Kidney capillary endothelial cell (primary cell): Measurements from ENCODE around the gene AHI1.
"Not testable (repeated sequence)": the region's sequence is repeated elsewhere in the genome, so short reads cannot be mapped to it uniquely, and the experiment has no call there.

Experiments
- DNase-seq: peaks from one replicate; pipeline ENCODE4 v3.0.0-alpha.2; 2018; ENCODE audit warnings: low spot score

The AHI1 gene

DNA sequence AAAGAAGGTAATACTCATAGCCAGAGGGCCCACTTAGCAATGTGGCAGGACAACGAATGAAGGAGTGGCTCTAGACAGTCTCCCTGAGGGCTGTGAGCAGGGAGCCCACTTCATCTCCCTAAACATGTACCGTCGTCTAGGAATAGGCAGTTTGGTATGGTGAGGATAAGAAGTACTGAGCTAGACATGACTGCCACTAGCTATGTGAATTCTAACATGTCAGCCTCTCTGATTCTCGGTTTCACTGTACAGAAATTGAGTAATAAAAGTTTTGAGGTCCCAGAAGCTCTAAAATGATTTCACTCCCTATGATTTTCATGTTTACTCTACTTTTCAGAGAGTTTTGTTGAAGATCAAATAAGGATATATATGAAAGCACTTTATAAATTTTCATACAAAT lies 107.1 kb downstream of the AHI1 start:
- no peak for DNase-seq

- DNase-seq = no peak
These were observed 112.2 kb downstream of the AHI1 start for GRCh38 chr6:135385299-135385698.

DNA sequence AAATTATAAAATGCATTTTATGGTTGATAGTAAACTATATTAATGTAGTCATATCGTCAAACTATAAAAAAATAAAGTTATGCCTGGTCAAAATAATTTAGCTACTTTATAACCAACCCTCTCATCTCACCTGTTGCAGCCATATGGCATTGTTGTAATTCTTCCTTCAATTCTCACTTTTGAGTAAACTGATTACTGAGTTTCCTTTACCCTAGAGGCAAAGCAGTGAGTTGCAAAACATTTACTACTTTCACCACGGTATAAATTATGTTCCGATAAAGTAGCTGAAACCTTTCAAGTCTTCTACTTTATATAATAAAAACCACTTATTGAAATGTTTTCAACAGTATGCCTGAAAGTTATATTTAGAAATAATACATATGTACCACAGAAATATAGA lies 113.8 kb downstream of the AHI1 start:
- DNase-seq = no peak

GRCh38 chr6:135383301-135383700 lies 114.2 kb downstream of the AHI1 start:
- DNase-seq = no peak

GRCh38 chr6:135382182-135382628 lies 115.3 kb downstream of the AHI1 start:
- no peak for DNase-seq

DNA sequence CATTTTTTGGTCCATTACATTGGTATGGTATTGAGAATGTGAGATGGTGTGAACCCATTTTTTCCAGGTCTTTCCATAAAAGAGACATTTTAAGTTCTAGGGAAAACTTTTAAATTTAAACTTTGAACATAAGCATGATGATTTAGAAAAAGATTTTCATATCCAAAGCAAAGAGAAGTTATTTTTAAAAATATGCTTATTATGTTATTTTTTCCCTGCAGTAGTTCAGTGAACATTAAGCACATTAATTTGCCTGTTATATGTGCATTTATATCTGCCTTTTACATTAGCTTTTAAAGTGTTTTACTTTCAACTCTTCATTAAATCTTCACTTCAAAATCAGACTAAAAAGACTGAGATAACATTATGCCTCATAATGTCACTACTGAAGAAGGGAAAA lies 116.7 kb downstream of the AHI1 start:
- DNase-seq = no peak

- DNase-seq = no peak
These were observed 117.9 kb downstream of the AHI1 start for GRCh38 chr6:135379647-135380046.

GRCh38 chr6:135372758-135373157 lies 124.8 kb downstream of the AHI1 start:
- no peak for DNase-seq

DNA sequence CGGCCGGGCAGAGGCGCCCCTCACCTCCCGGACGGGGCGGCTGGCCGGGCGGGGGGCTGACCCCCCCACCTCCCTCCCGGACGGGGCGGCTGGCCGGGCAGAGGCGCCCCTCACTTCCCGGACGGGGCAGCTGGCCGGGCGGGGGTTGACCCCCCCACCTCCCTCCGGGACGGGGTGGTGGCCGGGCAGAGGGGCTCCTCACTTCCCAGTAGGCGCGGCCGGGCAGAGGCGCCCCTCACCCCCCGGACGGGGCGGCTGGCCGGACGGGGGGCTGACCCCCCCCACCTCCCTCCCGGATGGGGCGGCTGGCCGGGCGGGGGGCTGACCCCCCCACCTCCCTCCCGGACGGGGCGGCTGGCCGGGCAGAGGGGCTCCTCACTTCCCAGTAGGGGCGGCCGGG lies 133.9 kb downstream of the AHI1 start:
- not testable (repeated sequence) for DNase-seq

DNA sequence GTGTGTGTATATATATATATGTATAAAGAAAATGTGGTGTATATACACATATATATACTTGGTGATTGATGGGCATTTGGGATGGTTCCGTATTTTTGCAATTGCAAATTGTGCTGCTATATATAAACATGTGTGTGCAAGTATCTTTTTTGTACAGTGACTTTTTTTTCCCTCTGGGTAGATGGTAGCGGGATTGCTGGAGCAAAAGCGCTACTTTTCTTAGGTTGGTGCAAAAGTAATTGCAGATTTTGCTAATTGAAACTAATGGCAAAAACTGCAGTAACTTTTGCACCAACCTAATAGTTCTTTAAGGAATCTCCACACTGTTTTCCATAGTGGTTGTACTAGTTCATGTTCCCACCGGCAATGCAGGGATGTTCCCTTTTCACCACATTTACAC lies 135.4 kb downstream of the AHI1 start:
- DNase-seq = no peak

DNA sequence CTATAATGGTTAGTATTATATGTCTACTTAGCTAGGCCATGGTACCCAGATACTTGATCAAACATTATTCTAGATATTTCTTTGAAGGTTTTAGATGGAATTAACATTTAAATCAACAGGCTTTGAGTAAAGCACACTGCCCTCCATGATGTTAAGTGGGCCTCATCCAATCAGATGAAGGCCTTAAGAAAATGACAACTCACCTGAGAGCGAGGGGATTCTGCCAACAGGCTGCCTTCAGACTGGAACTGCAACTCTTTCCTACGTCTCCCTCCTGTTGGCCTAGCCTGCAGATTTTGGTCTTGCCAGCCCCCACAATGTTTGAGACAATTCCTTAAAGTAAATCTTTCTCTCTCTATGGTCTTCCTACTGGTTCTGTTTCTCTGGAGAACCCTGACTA lies 137.3 kb downstream of the AHI1 start:
- DNase-seq = no peak

GRCh38 chr6:135358985-135359384 lies 138.6 kb downstream of the AHI1 start:
- DNase-seq = no peak

DNA sequence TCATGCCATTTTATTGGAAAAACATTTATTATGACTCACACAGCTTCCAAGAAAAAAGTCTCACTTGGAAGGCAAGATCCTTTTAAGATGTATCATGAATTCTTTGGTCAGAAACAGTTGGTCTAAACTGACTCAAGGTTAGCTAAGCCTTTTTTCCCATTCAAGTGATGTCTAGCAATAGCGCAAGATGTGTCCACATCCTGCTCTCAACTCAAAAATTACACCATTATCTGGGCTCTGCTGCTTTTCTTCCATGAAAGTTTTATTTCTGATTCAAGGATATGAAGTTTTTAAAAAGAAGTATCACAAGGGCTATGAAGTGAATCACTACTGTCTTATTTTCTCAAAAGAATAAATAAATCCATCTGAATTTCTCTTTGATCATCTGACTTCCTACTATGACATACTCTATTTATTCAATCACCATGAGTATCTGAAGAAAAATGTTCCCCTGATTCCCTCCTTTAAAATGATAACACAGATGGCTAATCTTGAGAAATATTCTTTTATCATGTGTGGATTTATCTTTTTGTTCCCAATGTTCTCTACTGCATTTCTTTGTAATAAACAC lies 139.2 kb downstream of the AHI1 start:
- DNase-seq = peak; percentile 15

DNA sequence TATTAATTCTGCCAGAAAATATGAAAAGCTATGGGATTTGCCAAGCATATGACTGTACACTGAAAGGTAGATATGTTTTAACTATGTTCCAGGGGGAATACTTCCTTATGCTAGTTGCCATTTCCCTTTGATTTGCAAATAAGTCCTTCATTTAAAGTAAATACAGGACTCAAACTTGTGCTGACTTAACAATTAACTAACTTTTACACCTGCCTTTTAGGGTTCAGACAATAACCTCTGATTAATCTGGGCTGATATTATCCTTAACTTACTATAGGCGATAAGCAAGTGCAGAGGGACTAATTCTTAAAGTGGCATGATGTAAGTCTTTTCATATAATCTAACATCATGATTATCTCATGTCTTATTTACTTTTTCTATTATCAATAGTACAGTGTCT lies 143.1 kb downstream of the AHI1 start:
- DNase-seq = no peak

DNA sequence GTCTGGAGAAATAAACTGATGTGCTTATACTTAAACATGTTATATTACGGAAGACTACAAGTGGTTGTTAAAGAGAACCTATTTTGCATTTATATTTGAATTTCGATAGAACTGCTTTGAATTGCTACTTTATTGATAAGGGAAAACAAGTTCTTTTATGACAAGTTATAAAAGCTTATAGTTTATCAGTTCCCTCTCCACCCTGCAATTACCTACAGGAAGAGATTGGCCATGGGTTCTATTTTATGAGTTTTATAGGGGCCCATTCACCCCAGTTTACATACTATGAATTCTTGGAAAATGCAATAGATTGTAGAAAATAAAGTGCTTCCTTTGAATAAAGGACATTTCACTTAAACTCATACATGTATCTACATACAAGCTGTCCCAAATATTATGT lies 144.4 kb downstream of the AHI1 start:
- no peak for DNase-seq

- no peak for DNase-seq
These were observed 145.9 kb downstream of the AHI1 start for GRCh38 chr6:135351635-135352034.

DNA sequence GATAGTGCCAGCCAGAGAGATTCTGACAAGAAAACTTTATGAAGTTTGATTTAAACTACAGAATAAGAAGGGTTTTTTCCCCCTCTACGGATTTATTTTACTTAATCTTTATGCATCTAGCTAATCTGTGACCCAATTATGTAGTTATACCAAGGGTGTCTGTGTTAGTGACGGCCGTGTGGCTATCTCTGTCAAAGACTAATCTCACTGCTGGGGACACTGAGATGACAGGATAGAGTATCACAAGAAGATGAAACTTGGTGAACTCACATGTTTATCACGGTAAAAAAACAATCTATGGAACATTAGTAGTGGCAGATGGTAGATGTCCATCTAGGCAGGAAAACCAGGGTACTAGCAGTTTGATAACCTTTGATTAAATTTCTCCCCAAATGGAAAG lies 149.7 kb downstream of the AHI1 start:
- no peak for DNase-seq

DNA sequence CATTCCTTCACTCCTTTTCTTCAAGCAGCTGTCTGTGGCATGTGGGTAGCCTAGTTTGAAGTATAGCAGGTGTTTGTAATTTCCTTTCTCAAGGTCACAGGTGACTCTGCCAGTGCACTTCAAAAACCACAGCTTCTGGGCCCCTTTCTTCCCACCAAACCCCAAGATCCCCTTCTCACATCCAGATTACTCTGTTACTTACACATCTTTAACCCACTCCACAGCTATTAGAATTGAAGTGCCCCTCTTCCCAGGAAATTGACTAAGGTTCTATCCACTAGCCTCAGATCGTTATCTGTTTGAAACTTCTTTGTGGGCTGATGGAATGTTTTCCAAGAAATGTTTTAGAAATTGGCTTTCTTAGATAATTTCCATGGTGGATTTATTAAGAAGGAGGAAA lies 150.8 kb downstream of the AHI1 start:
- no peak for DNase-seq

GRCh38 chr6:135344526-135344925 lies 153.0 kb downstream of the AHI1 start:
- DNase-seq = no peak

DNA sequence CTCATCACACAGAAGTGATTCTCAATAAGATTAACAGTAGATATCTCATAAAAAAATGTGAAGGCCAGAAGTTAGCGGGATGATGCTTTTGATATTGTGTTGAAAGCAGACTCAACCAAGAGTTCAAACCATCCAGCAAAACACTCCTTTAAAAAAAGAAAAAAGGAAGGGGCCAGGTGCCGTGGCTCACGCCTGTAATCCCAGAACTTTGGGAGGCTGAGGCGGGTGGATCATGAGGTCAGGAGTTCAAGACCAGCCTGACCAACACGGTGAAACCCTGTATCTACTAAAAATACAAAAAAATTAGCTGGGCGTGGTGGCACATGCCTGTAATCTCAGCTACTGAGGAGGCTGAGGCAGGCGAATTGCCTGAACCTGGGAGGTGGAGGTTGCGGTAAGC lies 157.6 kb downstream of the AHI1 start:
- DNase-seq = not testable (repeated sequence)

GRCh38 chr6:135334169-135334568 lies 163.4 kb downstream of the AHI1 start:
- peak; percentile 5 for DNase-seq

GRCh38 chr6:135331002-135331401 lies 166.5 kb downstream of the AHI1 start:
- DNase-seq = no peak

DNA sequence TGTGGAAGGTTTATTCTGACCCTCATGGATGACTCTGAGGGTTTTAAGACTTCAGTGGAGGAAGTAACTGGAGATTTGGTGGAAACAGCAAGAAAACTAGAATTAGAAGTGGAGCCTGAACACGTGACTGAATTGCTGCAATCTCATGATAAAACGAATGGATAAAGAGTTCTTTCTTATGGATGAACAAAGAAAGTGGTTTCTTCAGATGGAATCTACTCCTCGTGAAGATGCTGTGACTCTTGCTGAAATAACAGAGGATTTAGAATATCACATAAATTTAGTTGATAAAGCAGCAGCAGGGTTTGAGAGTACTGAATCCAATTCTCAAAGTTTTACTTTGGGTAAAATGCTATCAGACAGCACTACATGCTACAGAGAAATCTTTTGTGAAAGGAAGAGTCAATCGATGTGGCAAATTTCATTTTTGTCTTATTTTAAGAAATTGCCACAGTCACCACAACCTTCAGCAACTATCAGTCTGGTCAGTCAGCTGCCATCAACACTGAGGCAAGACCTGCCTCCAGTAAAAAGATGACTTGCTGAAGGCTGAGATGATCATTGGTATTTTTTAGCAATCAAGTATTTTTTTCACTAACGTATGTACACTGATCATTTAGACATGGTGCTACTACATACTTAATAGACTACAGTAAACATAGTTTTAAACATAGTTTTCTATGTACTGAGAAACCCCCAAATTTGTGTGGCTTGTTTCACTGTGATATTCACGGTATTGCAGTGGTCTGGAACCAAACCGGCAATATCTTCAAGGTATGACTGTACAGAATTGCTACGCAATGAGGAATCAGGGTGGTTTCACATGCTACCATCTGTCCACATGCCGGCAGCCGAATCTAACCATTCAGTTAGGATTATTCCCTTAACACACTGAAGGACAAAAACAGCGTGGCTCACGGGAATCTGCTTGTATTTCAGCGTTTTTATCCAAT lies 167.4 kb downstream of the AHI1 start:
- DNase-seq = no peak

DNA sequence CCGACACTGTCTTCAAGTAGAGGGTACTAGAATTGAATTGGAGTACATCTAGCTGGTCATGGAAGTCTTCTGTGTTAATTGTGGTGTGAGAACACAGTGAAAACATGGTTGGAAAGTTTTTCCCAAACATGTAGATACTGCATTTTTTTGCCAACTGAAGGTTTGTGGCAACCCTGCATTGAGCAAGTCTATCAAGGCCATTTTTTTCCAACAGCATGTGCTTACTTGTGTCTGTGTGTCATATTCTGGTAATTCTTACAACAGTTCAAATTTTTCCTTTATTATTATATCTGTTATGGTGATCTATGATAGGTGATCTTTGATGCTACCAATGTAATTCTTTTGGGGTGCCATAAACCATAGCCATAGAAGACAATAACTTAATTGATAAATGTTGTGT lies 169.4 kb downstream of the AHI1 start:
- no peak for DNase-seq
